Vagina (tissue), 2 donors: ENCODE measurements around the gene ISM1. TPM values are rescaled to one million over a fixed set of nuclear protein-coding genes. Genes with fewer than 3 reads are reported as not detected.

Experiments
- DNase-seq, 2 donors: peaks; one replicate each; pipeline ENCODE4 v3.0.0-alpha.2; 2017; ENCODE audit errors: extremely low spot score in 2 of 2
- H3K27ac ChIP-seq: fragments of 200-600 bp; sonication (generic); one replicate; pipeline ENCODE4 v1.5.1; 2019
- H3K27me3 ChIP-seq: fragments of 200-600 bp; sonication (generic); one replicate; pipeline ENCODE4 v1.5.1; 2019
- H3K36me3 ChIP-seq, 2 donors: fragments of 200-600 bp; sonication (generic); one replicate each; pipeline ENCODE4 v1.5.1; 2017 to 2019
- H3K4me1 ChIP-seq: fragments of 200-600 bp; sonication (generic); one replicate; pipeline ENCODE4 v1.5.1; 2019
- H3K4me3 ChIP-seq, 2 donors: fragments of 200-600 bp; sonication (generic); 1 replicate in 1 of 2; 2 replicates in 1 of 2; pipeline ENCODE4 v1.5.1; 2016 to 2019
- H3K9me3 ChIP-seq: fragments of 200-600 bp; sonication (generic); one replicate; pipeline ENCODE4 v1.5.1; 2019
- CTCF ChIP-seq, 3 experiments: fragments of 450-650 bp in 2 of 3; fragments of 200-600 bp in 1 of 3; sonication (generic) in 1 of 3; IDR thresholded peaks; one replicate each; pipeline ENCODE4 v1.5.1; 2017 to 2019; ENCODE audit warnings: antibody characterized with exemption in 3 of 3, mild to moderate bottlenecking in 2 of 3, moderate library complexity in 2 of 3
- POLR2A ChIP-seq, 2 donors: fragments of 450-650 bp; IDR thresholded peaks; one replicate each; pipeline ENCODE4 v1.6.1; 2017; ENCODE audit warnings: antibody characterized with exemption in 2 of 2, mild to moderate bottlenecking in 2 of 2, moderate library complexity in 2 of 2
- POLR2AphosphoS5 ChIP-seq, 2 donors: sonication (generic); formaldehyde crosslinking; IDR thresholded peaks; one replicate each; pipeline ENCODE4 v1.9.0; 2017; ENCODE audit warnings: antibody characterized with exemption in 2 of 2, mild to moderate bottlenecking in 2 of 2, low read depth in 1 of 2; ENCODE audit not compliant: insufficient read depth in 1 of 2
- intact Hi-C: fragments of 100-400 bp; cut with DNase I; formaldehyde crosslinking; loops from one replicate; pipeline ENCODE4 v1.15.1; 2023
- total RNA-seq: library from RNA; depleted of rRNA; stranded (reverse); fragments of >200 nt; gene quantifications from one replicate; pipeline ENCODE4 v1.2.3, GENCODE V29; 2016

The ISM1 gene
- total RNA-seq: 14.5 TPM

DNA sequence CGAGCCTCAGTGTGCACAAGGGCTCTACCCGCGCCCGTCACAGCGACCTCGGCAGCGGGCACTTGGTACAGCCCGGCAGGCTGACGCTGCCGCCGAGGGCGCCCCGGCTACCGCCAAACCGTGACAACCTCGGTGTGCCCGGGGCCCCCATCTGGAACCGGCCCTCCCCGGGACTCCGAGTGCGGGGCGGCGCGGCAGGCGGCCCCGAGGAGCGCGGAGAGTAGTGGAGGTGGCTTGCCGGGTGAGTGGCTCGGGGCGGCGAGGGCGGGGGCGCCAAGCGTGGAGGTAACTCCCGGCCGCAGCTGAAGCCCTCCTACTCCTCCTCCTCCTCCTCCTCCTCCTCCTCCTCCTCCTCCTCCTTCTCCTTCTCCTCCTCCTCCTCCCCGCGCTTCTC is at the start of gene ISM1:
TSS of gene ISM1 (plus strand) at position 371 of the 394 bp plus-strand sequence. CDS start 503 bp downstream, outside the sequence.
- DNase-seq: no peak
- peaks cover 26% of the 10 kb centered on the region for H3K4me1 ChIP-seq
- TF ChIP-seq CTCF (IDR thresholded peaks at IDR 0.05) (no peak), POLR2AphosphoS5 (IDR thresholded peaks at IDR 0.05; ENCODE audit: insufficient read depth in 1 of 2, low read depth in 1 of 2) (no peak), POLR2A (IDR thresholded peaks at IDR 0.05) (no peak)
- no peaks in the 10 kb centered on the region for H3K36me3 ChIP-seq
- peak within 1 kb of the TSS; percentile 41 to 64 for H3K4me3 ChIP-seq
- intact Hi-C loops: no loop called here
- H3K27ac ChIP-seq: peak within 1 kb of the TSS; percentile 72
- H3K9me3 ChIP-seq: no peaks in the 10 kb centered on the region
- no peaks in the 10 kb centered on the region for H3K27me3 ChIP-seq

GRCh38 chr20:13173201-13173600 is 47.9 kb upstream of the ISM1 start:
- Histone ChIP-seq H3K27ac (no peak overlapping the region), H3K9me3 (no peaks in the 10 kb centered on the region), H3K27me3 (no peaks in the 10 kb centered on the region), H3K36me3 (no peaks in the 10 kb centered on the region), H3K4me1 (no peaks in the 10 kb centered on the region), H3K4me3 (no peak overlapping the region)
- DNase-seq: no peak
- TF ChIP-seq CTCF (IDR thresholded peaks at IDR 0.05): no peak
- TF ChIP-seq POLR2AphosphoS5 (IDR thresholded peaks at IDR 0.05; ENCODE audit: insufficient read depth in 1 of 2, low read depth in 1 of 2): no peak
- no peak for TF ChIP-seq POLR2A (IDR thresholded peaks at IDR 0.05)
- intact Hi-C loops: no loop called here

GRCh38 chr20:13174402-13174801 is 46.7 kb upstream of the ISM1 start:
- no peaks in the 10 kb centered on the region for H3K4me1 ChIP-seq
- intact Hi-C loops: no loop called here
- no peak for TF ChIP-seq CTCF (IDR thresholded peaks at IDR 0.05)
- TF ChIP-seq POLR2A (IDR thresholded peaks at IDR 0.05): no peak
- TF ChIP-seq POLR2AphosphoS5 (IDR thresholded peaks at IDR 0.05; ENCODE audit: insufficient read depth in 1 of 2, low read depth in 1 of 2): no peak

GRCh38 chr20:13180986-13181889 is 39.8 kb upstream of the ISM1 start:
- no peak for TF ChIP-seq CTCF (IDR thresholded peaks at IDR 0.05)
- no peak for TF ChIP-seq POLR2AphosphoS5 (IDR thresholded peaks at IDR 0.05; ENCODE audit: insufficient read depth in 1 of 2, low read depth in 1 of 2)
- TF ChIP-seq POLR2A (IDR thresholded peaks at IDR 0.05): no peak
- H3K9me3 ChIP-seq: no peaks in the 10 kb centered on the region
- H3K36me3 ChIP-seq: no peaks in the 10 kb centered on the region
- no peaks in the 10 kb centered on the region for H3K4me1 ChIP-seq
- DNase-seq: no peak
- no peaks in the 10 kb centered on the region for H3K27me3 ChIP-seq
- no peak overlapping the region for H3K4me3 ChIP-seq
- H3K27ac ChIP-seq: no peak overlapping the region
- intact Hi-C loops: no loop called here

More at GRCh38 chr20:13174402-13174801, 46.7 kb upstream of the ISM1 start:
- no peak for DNase-seq
- Histone ChIP-seq H3K9me3 (no peaks in the 10 kb centered on the region), H3K27me3 (no peaks in the 10 kb centered on the region), H3K27ac (no peak overlapping the region), H3K36me3 (no peaks in the 10 kb centered on the region), H3K4me3 (no peak overlapping the region)

DNA sequence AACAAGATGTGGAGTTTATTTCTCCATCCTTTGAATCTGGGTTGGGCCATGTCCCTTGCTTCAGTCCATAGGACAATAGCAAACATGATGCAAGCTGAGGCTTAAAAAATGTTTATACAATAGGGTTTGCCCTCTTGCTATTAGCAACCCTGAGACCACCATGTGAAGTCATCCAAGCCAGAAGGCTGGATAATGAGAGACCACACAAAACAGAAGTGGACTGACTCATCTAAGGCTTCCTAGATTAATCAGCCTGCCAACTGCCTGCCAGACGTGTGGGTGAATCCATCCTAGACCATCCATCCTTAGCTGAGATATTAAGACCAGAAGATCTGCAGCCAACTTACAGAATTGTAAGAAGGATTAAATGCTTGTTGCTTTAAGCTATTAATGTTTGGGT is 38.1 kb upstream of the ISM1 start:
- H3K9me3 ChIP-seq: no peaks in the 10 kb centered on the region
- intact Hi-C loops: no loop called here
- no peak overlapping the region for H3K27ac ChIP-seq
- H3K27me3 ChIP-seq: no peaks in the 10 kb centered on the region
- DNase-seq: no peak
- H3K4me1 ChIP-seq: no peaks in the 10 kb centered on the region
- no peak overlapping the region for H3K4me3 ChIP-seq
- H3K36me3 ChIP-seq: no peaks in the 10 kb centered on the region
- TF ChIP-seq CTCF (IDR thresholded peaks at IDR 0.05) (no peak), POLR2A (IDR thresholded peaks at IDR 0.05) (no peak), POLR2AphosphoS5 (IDR thresholded peaks at IDR 0.05; ENCODE audit: insufficient read depth in 1 of 2, low read depth in 1 of 2) (no peak)
